ENCODE results near the gene DYNLRB1. TPM values are rescaled to one million over a fixed set of nuclear protein-coding genes. Genes with fewer than 3 reads are reported as not detected.

DYNLRB1 gene
- total and polyA plus RNA-seq, 10 of the 15 experiments (the other 5 are each of a cell fraction or from before 2014, with no cell fraction given): 87.9 to 313 (median 153) TPM

- Histone ChIP-seq H3K36me3 (ENCODE audit: control insufficient read depth in 2 of 2, insufficient read depth in 2 of 2, low read length in 1 of 2) (peaks cover under 1 to 11% of the 10 kb centered on the region in 2 experiments; a peak in 3 of 4 replicates), H3K27ac (ENCODE audit: control insufficient read depth, insufficient read depth) (no peak overlapping the region), H3K4me2 (ENCODE audit: control insufficient read depth, insufficient read depth) (no peak overlapping the region), H3K79me2 (ENCODE audit: control insufficient read depth, insufficient read depth, low read length) (no peaks in the 10 kb centered on the region), H3K27me3 (replicated peaks in 1 of 2; ENCODE audit: control insufficient read depth in 2 of 2, insufficient read depth in 2 of 2, low read length in 1 of 2) (no peaks in the 10 kb centered on the region), H2AFZ (ENCODE audit: control insufficient read depth, low read depth, low read length) (no peak overlapping the region), H4K20me1 (ENCODE audit: control insufficient read depth, insufficient read depth) (no peaks in the 10 kb centered on the region), H3K9me3 (replicated peaks; ENCODE audit: control insufficient read depth, insufficient read depth, low read length) (no peaks in the 10 kb centered on the region; the same call in 2 of the 3 replicates), H3K4me3 (no peak overlapping the region), H3K4me1 (ENCODE audit: control insufficient read depth, insufficient read depth, low read length) (peaks cover 13% of the 10 kb centered on the region), H3K9ac (ENCODE audit: control insufficient read depth, insufficient read depth, low read length) (no peak overlapping the region)
- DNase-seq (ENCODE audit: low read depth, low spot score): no peak
- no TSS peak for BruUV-seq (replicated peaks)
- in situ Hi-C loops (cut with MboI): no loop called here
- ChIA-PET CTCF (interaction anchor here (1.2 to 1.5 kb wide), 2 partner anchors 14 to 186 kb away, joined by 3 to 7 read pairs; no protein-coding TSS in a partner anchor), RAD21 (ENCODE audit: unreplicated experiment) (interaction anchor here (0.6 to 1.2 kb wide), 2 partner anchors 69 to 137 kb away, joined by 3 to 4 read pairs; no protein-coding TSS in a partner anchor), POLR2A (no interaction called here), SMC1A (ENCODE audit: uncharacterized antibody, unreplicated experiment) (interaction anchor here (1.0 to 2.3 kb wide), 4 partner anchors 11 to 129 kb away, joined by 3 to 8 read pairs (median 3); no protein-coding TSS in a partner anchor)
- 92% methylated on average over 6 of the region's 6 CpGs for WGBS (ENCODE audit: insufficient coverage, insufficient replicate concordance, low lambda C conversion rate, missing lambda C conversion rate)
- FAIRE-seq: no peak
- intact Hi-C loops (cut with micrococcal nuclease; ENCODE audit: unreplicated experiment): no loop called here
- TF ChIP-seq IRF4 (IDR thresholded peaks at IDR 0.05; ENCODE audit: low read depth, low read length) (no peak), FOXM1 (IDR thresholded peaks at IDR 0.05; ENCODE audit: low read depth, low read length) (no peak), SPI1 (IDR thresholded peaks at IDR 0.05; ENCODE audit: borderline replicate concordance, insufficient read depth, low read depth, low read length) (no peak)
- ATAC-seq: no peak
Observed at GRCh38 chr20:34583544-34583943, 67.3 kb downstream of the DYNLRB1 start.

GRCh38 chr20:34585019-34585418 lies 68.8 kb downstream of the DYNLRB1 start:
- Histone ChIP-seq H3K4me2 (ENCODE audit: control insufficient read depth, insufficient read depth) (no peak overlapping the region), H3K36me3 (ENCODE audit: control insufficient read depth in 2 of 2, insufficient read depth in 2 of 2, low read length in 1 of 2) (peaks cover 0 to 8% of the 10 kb centered on the region in 2 experiments; a peak in 2 of 4 replicates), H3K9ac (ENCODE audit: control insufficient read depth, insufficient read depth, low read length) (no peak overlapping the region), H3K4me1 (ENCODE audit: control insufficient read depth, insufficient read depth, low read length) (peaks cover 9% of the 10 kb centered on the region), H4K20me1 (ENCODE audit: control insufficient read depth, insufficient read depth) (no peaks in the 10 kb centered on the region), H3K27me3 (replicated peaks in 1 of 2; ENCODE audit: control insufficient read depth in 2 of 2, insufficient read depth in 2 of 2, low read length in 1 of 2) (no peaks in the 10 kb centered on the region), H3K79me2 (ENCODE audit: control insufficient read depth, insufficient read depth, low read length) (no peaks in the 10 kb centered on the region), H3K27ac (ENCODE audit: control insufficient read depth, insufficient read depth) (no peak overlapping the region), H3K4me3 (no peak overlapping the region), H2AFZ (ENCODE audit: control insufficient read depth, low read depth, low read length) (no peak overlapping the region), H3K9me3 (replicated peaks; ENCODE audit: control insufficient read depth, insufficient read depth, low read length) (no peaks in the 10 kb centered on the region; the same call in 2 of the 3 replicates)
- POLR2A ChIA-PET: no interaction called here
- CTCF ChIA-PET: no interaction called here
- RAD21 ChIA-PET (ENCODE audit: unreplicated experiment): no interaction called here
- BruUV-seq (replicated peaks): no TSS peak
- no peak for ATAC-seq
- no peak for FAIRE-seq
- in situ Hi-C loops (cut with MboI): no loop called here
- SMC1A ChIA-PET (ENCODE audit: uncharacterized antibody, unreplicated experiment): no interaction called here
- no peak for DNase-seq (ENCODE audit: low read depth, low spot score)
- 100% methylated on average over 5 of the region's 5 CpGs for WGBS (ENCODE audit: insufficient coverage, insufficient replicate concordance, low lambda C conversion rate, missing lambda C conversion rate)
- intact Hi-C loops (cut with micrococcal nuclease; ENCODE audit: unreplicated experiment): no loop called here
- TF ChIP-seq CHD2 (IDR thresholded peaks at IDR 0.05; ENCODE audit: borderline replicate concordance, low read depth, low read length) (no peak), KDM1A (IDR thresholded peaks at IDR 0.05; ENCODE audit: borderline replicate concordance) (no peak), NFIC (IDR thresholded peaks at IDR 0.05; ENCODE audit: low read depth, low read length) (no peak), ZZZ3 (IDR thresholded peaks at IDR 0.05; ENCODE audit: control insufficient read depth, insufficient read length, low read depth) (no peak), CBX5 (IDR thresholded peaks at IDR 0.05; ENCODE audit: low read depth) (no peak), RB1 (IDR thresholded peaks at IDR 0.05; ENCODE audit: borderline replicate concordance) (no peak), YBX1 (IDR thresholded peaks at IDR 0.05) (no peak), ZBTB33 (IDR thresholded peaks at IDR 0.05) (no peak), ZNF24 (IDR thresholded peaks at IDR 0.05) (no peak), NFXL1 (IDR thresholded peaks at IDR 0.05; ENCODE audit: borderline replicate concordance) (no peak), HDGF (IDR thresholded peaks at IDR 0.05) (no peak), EP300 (IDR thresholded peaks at IDR 0.05; ENCODE audit: borderline replicate concordance in 1 of 2, control insufficient read depth in 1 of 2, low read depth in 2 of 2, low read length in 2 of 2) (no peak), USF2 (IDR thresholded peaks at IDR 0.05; ENCODE audit: borderline replicate concordance, low read depth, low read length) (no peak), IKZF1 (conservative IDR thresholded peaks at IDR 0.05) (no peak)
